GM15510 (cell line): ENCODE results near the gene KRTAP13-3.

Experiments
- POLR2A ChIP-seq: IDR thresholded peaks from 3 replicates; pipeline ENCODE4 v1.6.1; 2011; ENCODE audit warnings: borderline replicate concordance; ENCODE audit not compliant: insufficient read length; ENCODE audit errors: extremely low read depth

Gene KRTAP13-3

DNA sequence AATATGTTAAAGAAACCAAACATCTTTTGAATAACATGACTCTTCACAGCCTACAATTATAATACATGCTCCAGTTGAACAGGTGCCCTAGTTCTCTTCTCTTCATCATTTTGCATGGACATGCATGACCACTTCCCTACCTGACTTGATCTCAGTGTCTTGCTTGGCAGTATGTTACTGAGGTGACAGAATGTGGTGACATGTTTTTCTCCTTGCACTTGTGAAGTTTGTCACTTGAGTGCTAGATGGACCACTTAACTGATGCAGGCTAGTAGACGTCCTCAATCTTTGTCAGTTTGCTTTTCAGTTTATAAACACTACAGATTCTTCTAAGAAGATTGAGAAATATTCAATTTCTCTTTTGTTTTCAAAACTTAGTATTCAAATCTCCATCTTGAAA is 43.5 kb downstream of the KRTAP13-3 start:
- TF ChIP-seq POLR2A: no peak
